ENCODE measurements around the gene SLC6A7. TPM values are rescaled to one million over a fixed set of nuclear protein-coding genes. Genes with fewer than 3 reads are reported as not detected.

The SLC6A7 gene
- total RNA-seq: not detected

DNA sequence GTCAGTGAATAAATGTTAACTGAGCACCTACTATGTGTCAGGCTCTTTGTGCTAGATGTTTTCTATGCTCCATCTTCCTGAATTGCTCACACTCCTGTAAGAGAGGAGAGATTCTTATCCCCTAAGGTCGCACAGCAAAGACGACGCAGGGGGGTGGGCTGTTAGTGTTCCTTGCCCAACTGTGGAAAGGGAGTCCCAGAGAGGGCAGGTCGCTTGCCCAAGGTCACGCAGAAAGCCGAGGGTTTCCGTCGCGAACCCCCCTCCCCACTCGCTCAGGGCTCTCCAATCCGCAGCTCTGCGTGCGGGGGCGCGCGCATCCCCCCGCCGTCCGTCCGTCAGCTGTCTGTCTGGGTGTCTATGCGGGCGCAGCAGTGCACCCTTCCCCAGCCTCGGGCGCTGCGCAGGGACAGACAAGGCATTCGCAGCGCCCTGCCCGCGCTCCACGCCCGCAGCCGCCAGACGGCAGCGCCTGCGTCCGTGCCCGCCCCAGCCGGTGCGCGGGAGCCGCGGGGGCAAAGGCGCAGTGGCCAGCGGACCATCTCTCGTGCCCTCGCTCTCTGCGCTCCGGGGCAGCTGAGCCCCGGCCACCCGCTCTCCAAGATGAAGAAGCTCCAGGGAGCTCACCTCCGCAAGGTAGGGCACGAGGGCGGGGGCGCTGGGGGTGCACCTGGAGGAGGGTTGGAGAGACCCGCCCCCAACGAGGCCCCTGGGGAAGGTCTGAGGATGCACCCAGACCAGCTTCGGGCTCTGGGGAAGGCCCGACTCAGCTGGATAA, at the start of gene SLC6A7:
SLC6A7 (plus strand) TSS at position 335 of the 775 bp plus-strand sequence; CDS start at position 601, 266 bp downstream.
- ATAC-seq (ENCODE audit: low FRiP score) (no peak), DNase-seq (ENCODE audit: low spot score) (no peak)
- TF ChIP-seq, protein P1, sequence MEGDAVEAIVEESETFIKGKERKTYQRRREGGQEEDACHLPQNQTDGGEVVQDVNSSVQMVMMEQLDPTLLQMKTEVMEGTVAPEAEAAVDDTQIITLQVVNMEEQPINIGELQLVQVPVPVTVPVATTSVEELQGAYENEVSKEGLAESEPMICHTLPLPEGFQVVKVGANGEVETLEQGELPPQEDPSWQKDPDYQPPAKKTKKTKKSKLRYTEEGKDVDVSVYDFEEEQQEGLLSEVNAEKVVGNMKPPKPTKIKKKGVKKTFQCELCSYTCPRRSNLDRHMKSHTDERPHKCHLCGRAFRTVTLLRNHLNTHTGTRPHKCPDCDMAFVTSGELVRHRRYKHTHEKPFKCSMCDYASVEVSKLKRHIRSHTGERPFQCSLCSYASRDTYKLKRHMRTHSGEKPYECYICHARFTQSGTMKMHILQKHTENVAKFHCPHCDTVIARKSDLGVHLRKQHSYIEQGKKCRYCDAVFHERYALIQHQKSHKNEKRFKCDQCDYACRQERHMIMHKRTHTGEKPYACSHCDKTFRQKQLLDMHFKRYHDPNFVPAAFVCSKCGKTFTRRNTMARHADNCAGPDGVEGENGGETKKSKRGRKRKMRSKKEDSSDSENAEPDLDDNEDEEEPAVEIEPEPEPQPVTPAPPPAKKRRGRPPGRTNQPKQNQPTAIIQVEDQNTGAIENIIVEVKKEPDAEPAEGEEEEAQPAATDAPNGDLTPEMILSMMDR (IDR thresholded peaks at IDR 0.05): no peak

DNA sequence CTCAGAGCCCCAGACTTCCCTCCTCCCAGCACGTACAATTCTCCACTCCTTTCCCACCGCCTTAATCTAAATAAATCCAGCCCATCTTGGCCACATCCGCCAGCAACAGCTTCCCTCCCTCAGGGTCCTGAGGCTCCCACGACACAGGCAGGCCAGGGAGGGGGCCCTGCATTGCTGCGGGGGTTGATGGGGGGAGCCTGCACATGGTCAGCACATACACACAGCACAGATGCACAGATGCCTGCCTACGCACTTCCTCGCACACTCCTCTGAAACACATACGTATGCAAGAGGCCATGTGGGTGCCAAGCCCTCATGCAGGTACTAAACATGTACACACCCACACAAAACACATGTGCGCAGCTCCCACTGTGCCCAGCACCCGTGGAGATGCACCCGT, 49.0 kb upstream of the SLC6A7 start:
- DNase-seq (ENCODE audit: low spot score): no peak
- ATAC-seq (ENCODE audit: low FRiP score): no peak
- TF ChIP-seq, protein P1 (IDR thresholded peaks at IDR 0.05): no peak

DNA sequence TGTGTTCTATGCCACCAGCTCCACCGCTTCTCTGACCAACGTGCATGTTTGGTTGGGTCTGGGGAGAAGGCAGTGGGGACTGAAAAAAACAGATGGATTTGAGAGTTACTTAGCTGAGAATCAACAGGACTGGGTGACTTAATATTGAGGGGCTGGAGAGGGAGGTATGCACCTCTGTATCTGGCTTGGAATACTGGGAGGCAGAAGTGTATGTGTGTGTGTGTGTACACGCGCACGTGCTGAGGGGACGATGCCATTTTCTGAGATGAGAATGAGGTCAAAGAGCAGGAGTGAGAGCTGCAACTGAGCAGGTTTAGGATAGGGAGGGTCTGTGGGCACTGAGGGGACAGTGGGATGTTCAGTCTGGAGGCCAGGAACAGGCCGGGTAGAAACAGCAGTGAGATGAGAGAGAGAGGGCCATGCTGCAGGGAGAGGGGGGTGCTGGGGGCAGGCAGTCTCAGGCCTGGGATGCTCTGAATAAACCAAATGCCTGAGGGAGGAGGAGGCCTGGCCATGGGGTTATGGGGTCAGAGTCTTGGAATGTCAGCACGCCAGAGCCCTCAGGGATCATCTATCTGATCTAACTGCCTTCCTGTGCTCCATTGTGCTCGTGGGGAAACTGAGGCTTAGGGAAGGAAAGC, 48.2 kb upstream of the SLC6A7 start:
- no peak for ATAC-seq (ENCODE audit: low FRiP score)
- TF ChIP-seq, protein P1 (IDR thresholded peaks at IDR 0.05): no peak
- DNase-seq (ENCODE audit: low spot score): no peak

DNA sequence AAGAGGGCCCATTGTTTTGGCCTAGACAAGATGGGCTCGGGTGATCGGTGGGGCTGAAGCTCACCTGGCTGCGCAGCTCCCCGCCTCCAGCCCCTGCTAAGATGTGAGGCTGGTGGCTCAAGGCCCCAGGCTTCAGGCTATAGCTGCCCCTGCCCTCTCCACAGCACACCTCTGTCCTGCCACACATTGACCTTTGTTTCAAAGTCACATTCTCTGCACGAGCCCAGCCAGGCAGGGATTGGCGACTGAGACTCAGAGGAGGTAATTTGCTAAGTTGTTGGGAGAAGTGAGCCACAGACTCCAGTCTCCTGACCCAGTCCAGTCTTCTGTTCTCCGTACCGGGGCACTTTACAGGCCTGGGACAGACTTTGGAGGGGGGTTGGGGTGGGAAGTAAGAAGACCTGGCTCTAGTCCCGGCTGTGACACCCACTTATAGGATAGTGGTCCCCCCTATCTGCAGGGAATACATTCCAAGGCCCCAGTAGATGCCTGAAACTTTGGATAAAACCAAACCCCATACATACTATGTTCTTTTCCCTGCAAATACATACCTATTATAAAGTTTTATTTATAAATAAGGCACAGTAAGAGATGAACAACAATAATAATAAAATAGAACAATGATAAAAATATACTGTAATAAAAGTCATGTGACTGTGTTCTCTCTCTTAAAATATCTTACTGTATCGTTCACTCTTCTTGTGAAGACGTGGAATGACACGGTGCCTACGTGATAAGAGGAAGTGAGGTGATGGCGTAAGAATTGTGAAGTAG, 47.5 kb upstream of the SLC6A7 start:
- DNase-seq (ENCODE audit: low spot score) (no peak), ATAC-seq (ENCODE audit: low FRiP score) (no peak)
- TF ChIP-seq, protein P1 (IDR thresholded peaks at IDR 0.05): no peak

DNA sequence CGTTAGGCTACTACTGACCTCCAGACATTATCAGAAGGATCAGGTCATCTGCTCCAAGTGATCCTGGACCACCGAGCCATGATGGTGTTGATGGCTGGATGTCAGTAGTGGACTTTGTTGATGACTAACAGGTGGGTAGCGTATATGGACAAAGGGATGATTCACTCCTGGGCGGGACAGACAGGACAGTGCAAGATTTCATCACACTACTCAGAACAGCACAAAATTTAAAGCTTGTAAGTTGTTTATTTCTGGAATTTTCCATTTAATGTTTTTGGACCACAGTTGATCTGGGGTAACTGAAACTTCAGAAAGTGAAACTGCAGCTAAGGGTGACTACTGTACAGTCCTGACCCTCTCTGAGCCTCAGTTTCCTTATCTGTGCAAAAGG, 46.9 kb upstream of the SLC6A7 start:
- ATAC-seq (ENCODE audit: low FRiP score) (peak; percentile 81), DNase-seq (ENCODE audit: low spot score) (no peak)
- TF ChIP-seq, protein P1 (IDR thresholded peaks at IDR 0.05): no peak

DNA sequence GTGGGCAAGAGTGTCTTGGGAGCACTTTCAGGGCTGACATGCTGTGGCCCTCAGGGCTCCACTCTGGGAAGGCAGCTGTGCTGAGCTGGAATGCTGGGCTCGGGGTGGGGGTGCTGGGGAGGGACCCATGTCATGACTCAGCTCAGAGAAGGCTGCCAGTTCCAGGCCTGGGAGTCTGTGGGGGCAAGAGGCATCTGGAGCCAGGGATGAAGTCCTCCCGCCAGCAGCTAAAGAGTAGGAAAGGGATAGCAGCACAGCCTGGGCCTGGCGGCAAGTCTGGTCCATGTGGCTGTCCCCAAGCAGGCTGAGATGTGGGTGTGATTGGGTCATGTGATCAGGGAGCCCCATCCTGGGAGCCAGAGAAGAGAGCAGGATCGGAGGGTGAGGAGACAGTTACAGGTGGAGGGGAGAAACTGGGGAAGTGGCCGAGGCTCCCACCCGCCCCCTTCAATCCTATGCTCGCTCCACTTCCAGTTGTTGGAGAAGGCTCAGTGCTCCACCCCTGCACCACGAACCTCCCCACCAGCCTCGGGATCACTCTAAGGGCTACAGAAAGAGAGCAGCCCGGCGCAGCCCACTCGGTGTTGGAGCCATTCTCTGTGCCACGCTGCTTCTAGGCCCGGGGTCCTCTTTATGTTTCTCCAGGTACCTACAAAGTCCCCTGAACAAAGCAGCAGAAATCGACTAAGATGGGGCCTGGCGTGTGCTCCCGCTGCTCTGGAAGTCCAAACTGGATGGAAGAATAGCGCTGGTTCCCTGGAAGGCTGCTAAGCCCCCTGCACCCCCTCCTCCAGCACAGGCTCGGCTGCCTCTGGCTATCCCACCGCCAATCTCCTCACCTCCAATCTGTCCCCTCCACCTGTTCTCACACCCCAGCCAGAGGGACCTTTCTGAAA, 46.3 kb upstream of the SLC6A7 start:
- no peak for DNase-seq (ENCODE audit: low spot score)
- peak; percentile 76 for ATAC-seq (ENCODE audit: low FRiP score)
- TF ChIP-seq, protein P1 (IDR thresholded peaks at IDR 0.05): no peak

All from omental fat pad (tissue), 4 donors.